Hematopoietic multipotent progenitor cell treated with erythropoietin and hydrocortisone succinate and interleukin-3 and kit ligand, for 6 days (in vitro differentiated cells): Measurements from ENCODE around the gene PPP2R5D.
"Not testable (repeated sequence)": the region's sequence is repeated elsewhere in the genome, so short reads cannot be mapped to it uniquely, and the experiment has no call there.

ENCODE experiments used
- DNase-seq: peaks from one replicate; pipeline ENCODE4 v3.0.0-alpha.2; 2015

Gene PPP2R5D

GRCh38 chr6:42996513-42996912, 12.1 kb downstream of the PPP2R5D start:
- DNase-seq: no peak

GRCh38 chr6:42998205-42998604, 13.8 kb downstream of the PPP2R5D start:
- not testable (repeated sequence) for DNase-seq

- DNase-seq: no peak
Observed at GRCh38 chr6:43001843-43002242, 17.5 kb downstream of the PPP2R5D start.

- DNase-seq: no peak
Observed at GRCh38 chr6:43005844-43006243, 21.5 kb downstream of the PPP2R5D start.

GRCh38 chr6:43006251-43006650, 21.9 kb downstream of the PPP2R5D start:
- DNase-seq: no peak

- no peak for DNase-seq
Observed at GRCh38 chr6:43007126-43007525, 22.8 kb downstream of the PPP2R5D start.

- peak; percentile 79 for DNase-seq
Observed at GRCh38 chr6:43009124-43009523, 24.8 kb downstream of the PPP2R5D start.

GRCh38 chr6:43011207-43011606, 26.8 kb downstream of the PPP2R5D start:
- no peak for DNase-seq

- no peak for DNase-seq
Observed at GRCh38 chr6:43012364-43012763, 28.0 kb downstream of the PPP2R5D start.

GRCh38 chr6:43013097-43013842, 28.9 kb downstream of the PPP2R5D start:
- peak; percentile 92 for DNase-seq

- peak; percentile 100 for DNase-seq
Observed at GRCh38 chr6:43013843-43014433, 29.6 kb downstream of the PPP2R5D start, which contains the start of the genes KLHDC3 and MEA1. KLHDC3 (plus strand) TSS chr6:43014249; CDS start chr6:43017193, 2,944 bp downstream. MEA1 (minus strand) TSS chr6:43013946; CDS start chr6:43013813, 133 bp downstream.

- peak; percentile 23 for DNase-seq
Observed at GRCh38 chr6:43014434-43014909, 30.1 kb downstream of the PPP2R5D start.

GRCh38 chr6:43016176-43016942, 32.0 kb downstream of the PPP2R5D start:
- DNase-seq: peak; percentile 46

GRCh38 chr6:43016943-43017334, 32.6 kb downstream of the PPP2R5D start:
- DNase-seq: no peak

GRCh38 chr6:43019152-43019551, 34.8 kb downstream of the PPP2R5D start:
- DNase-seq: no peak

GRCh38 chr6:43020052-43020705, 35.8 kb downstream of the PPP2R5D start:
- DNase-seq: no peak

GRCh38 chr6:43020847-43021246, 36.5 kb downstream of the PPP2R5D start:
- DNase-seq: no peak

- DNase-seq: peak; percentile 89
Observed at GRCh38 chr6:43021270-43022047, 37.1 kb downstream of the PPP2R5D start, which contains the start of gene RRP36. RRP36 (plus strand) TSS chr6:43021623; CDS start chr6:43021655, 32 bp downstream.

- DNase-seq: no peak
Observed at GRCh38 chr6:43024436-43024835, 40.1 kb downstream of the PPP2R5D start.

- no peak for DNase-seq
Observed at GRCh38 chr6:43026365-43026764, 42.0 kb downstream of the PPP2R5D start.

GRCh38 chr6:43029120-43029519, 44.8 kb downstream of the PPP2R5D start:
- no peak for DNase-seq

- no peak for DNase-seq
Observed at GRCh38 chr6:43032326-43032725, 48.0 kb downstream of the PPP2R5D start.
